K562 (cell line): ENCODE results near the gene CERS6. TPM values are rescaled to one million over a fixed set of nuclear protein-coding genes. Genes with fewer than 3 reads are reported as not detected.

Source experiments
- BHLHE40 ChIP-seq: IDR thresholded peaks from 2 replicates; pipeline ENCODE4 v1.6.1; 2011; ENCODE audit warnings: low read length, improper control_type of control experiment
- BRD4 ChIP-seq: fragments of 200-600 bp; sonication (generic); IDR thresholded peaks from 2 replicates; pipeline ENCODE4 v1.6.1; 2017; ENCODE audit warnings: inconsistent platforms
- CREB1 ChIP-seq, 2 experiments: sonication (generic) in 1 of 2; formaldehyde crosslinking in 1 of 2; IDR thresholded peaks; 2 replicates each; pipeline versions ENCODE4 v1.6.1 to v1.8.0; 2012 to 2022; ENCODE audit warnings: inconsistent platforms in 1 of 2, mild to moderate bottlenecking in 1 of 2, missing genetic modification reagents in 1 of 2, moderate library complexity in 1 of 2
- FOXP1 ChIP-seq: sonication (generic); formaldehyde crosslinking; IDR thresholded peaks from 2 replicates; pipeline ENCODE4 v1.8.0; 2022; ENCODE audit warnings: mild to moderate bottlenecking, missing genetic modification reagents
- HOXB6 ChIP-seq: fragments of 250-450 bp; sonication (Bioruptor Pico); IDR thresholded peaks from 2 replicates; pipeline ENCODE4 v1.5.1; 2022; ENCODE audit warnings: mild to moderate bottlenecking, borderline replicate concordance
- KAT8 ChIP-seq: fragments of 450-650 bp; IDR thresholded peaks from 2 replicates; pipeline ENCODE4 v1.6.1; 2016; ENCODE audit warnings: low read depth, mild to moderate bottlenecking
- MTA3 ChIP-seq: fragments of 450-650 bp; formaldehyde crosslinking; IDR thresholded peaks from 2 replicates; pipeline ENCODE4 v1.6.1; 2017; ENCODE audit warnings: mild to moderate bottlenecking, borderline replicate concordance
- NFRKB ChIP-seq: fragments of 450-650 bp; IDR thresholded peaks from 2 replicates; pipeline ENCODE4 v1.6.1; 2016; ENCODE audit warnings: low read depth
- PHTF2 ChIP-seq: fragments of 250-450 bp; sonication (Bioruptor Pico); IDR thresholded peaks from 2 replicates; pipeline ENCODE4 v1.5.0; 2021; ENCODE audit warnings: mild to moderate bottlenecking
- POLR2B ChIP-seq: fragments of 450-650 bp; IDR thresholded peaks from 2 replicates; pipeline ENCODE4 v1.6.1; 2018; ENCODE audit warnings: low read depth; ENCODE audit not compliant: partially characterized antibody
- RFX7 ChIP-seq: fragments of 250-450 bp; sonication (Bioruptor Pico); IDR thresholded peaks from 2 replicates; pipeline ENCODE4 v1.5.1; 2021; ENCODE audit warnings: mild to moderate bottlenecking
- SMARCC2 ChIP-seq: fragments of 450-650 bp; IDR thresholded peaks from 2 replicates; pipeline ENCODE4 v1.6.1; 2017; ENCODE audit warnings: antibody characterized with exemption, moderate library complexity, mild to moderate bottlenecking, low read depth
- XRCC3 ChIP-seq: fragments of 450-650 bp; IDR thresholded peaks from 2 replicates; pipeline ENCODE4 v1.6.1; 2017; ENCODE audit warnings: mild to moderate bottlenecking, moderate library complexity
- ZNF316 ChIP-seq: fragments of 450-650 bp; IDR thresholded peaks from 2 replicates; pipeline ENCODE4 v1.6.1; 2016
- ZNF77 ChIP-seq: fragments of 250-450 bp; sonication (Bioruptor Pico); IDR thresholded peaks from 2 replicates; pipeline ENCODE4 v1.5.0; 2020
- ZNF79 ChIP-seq: fragments of 250-450 bp; sonication (Bioruptor Pico); IDR thresholded peaks from 2 replicates; pipeline ENCODE4 v1.4.0; 2020; ENCODE audit warnings: low read depth, mild to moderate bottlenecking, moderate library complexity
- polyA plus RNA-seq, 8 experiments: library from polyadenylated mRNA; depleted of rRNA in 4 of 8; stranded (reverse) in 5 of 8; unstranded in 3 of 8; fragments of >200 nt; fragmentation: Nextera tagmentation in 2 of 8; fragmentation: Illumina TruSeq in 1 of 8; extraction: Ambion mirVana in 2 of 8; extraction: Trizol in 1 of 8; gene quantifications; 2 replicates each; pipeline versions ENCODE4 v1.2.1 to v1.2.3, GENCODE V29; 2011 to 2014; ENCODE audit warnings: inconsistent platforms in 1 of 8, missing spikeins in 1 of 8
- total RNA-seq, 7 experiments: library from RNA; depleted of rRNA in 6 of 7; stranded (reverse); fragments of >200 nt in 6 of 7; fragmentation: Illumina TruSeq in 2 of 7; extraction: Trizol in 2 of 7; gene quantifications; 2 replicates each; pipeline versions ENCODE4 v1.2.1 to v1.2.3, GENCODE V29; 2011 to 2021; ENCODE audit warnings: low replicate concordance in 1 of 7
- TF ChIP-seq, protein P1 (sequence below): fragments of 450-650 bp; formaldehyde crosslinking; IDR thresholded peaks from 2 replicates; pipeline ENCODE4 v1.4.0; 2020; ENCODE audit warnings: mild to moderate bottlenecking, moderate library complexity
- TF ChIP-seq, protein P2 (sequence below): fragments of 250-450 bp; sonication (Bioruptor Pico); IDR thresholded peaks from 2 replicates; pipeline ENCODE4 v1.5.0; 2020; ENCODE audit warnings: mild to moderate bottlenecking, borderline replicate concordance
- TF ChIP-seq, protein P3 (sequence below): fragments of 250-450 bp; sonication (Bioruptor Pico); IDR thresholded peaks from 2 replicates; pipeline ENCODE4 v1.4.0; 2020

CERS6 gene
- total and polyA plus RNA-seq, 9 of the 15 experiments (the other 6 are each of a cell fraction or from before 2014, with no cell fraction given), result 1.6 to 13.6 (median 11.4) TPM

DNA sequence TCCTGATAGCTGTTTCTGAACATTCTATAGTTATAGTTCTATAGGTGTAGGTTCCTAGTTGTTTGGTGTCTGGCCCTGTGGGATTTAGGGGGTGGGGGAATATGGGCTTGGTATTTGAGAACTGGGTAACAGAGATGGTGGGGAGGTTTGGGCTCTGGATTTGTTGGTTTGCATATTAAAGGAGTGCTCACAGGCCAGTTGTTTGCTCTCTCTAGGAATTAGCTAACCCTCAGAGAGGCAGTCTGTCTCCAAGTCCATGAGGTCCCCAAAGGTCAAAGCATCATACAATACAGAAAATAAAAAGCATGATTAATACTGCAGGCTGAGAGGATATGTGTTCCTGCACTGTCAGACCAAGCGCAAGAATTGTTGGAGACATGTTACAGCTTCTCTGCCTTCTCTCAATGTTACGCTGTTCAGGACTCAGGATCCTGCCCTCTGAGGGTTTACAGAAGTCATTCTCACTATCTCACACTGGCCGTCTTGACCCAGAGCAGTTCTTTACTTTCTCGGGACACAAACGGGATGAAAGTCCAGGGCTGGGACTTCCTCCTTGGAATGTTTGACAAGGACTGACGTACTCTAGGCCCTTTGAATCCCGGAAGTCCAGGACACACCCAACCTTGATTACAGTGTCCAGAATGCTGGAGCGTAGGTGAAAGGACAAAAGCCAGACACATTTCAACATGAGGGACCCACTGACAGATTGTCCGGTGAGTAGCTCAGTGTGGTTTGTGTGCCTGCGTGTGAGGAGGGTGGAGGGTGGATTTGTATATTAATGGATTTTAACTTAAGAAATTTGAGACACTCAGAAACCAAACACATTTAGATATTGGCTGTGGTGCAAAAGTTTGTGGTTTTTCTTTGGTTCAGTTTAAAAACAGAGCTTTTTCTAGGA, 346.1 kb downstream of the CERS6 start, which contains the start of gene NOSTRIN (continued):
- TF ChIP-seq POLR2B, result no peak
- no peak for TF ChIP-seq ZNF77
- TF ChIP-seq PHTF2 (CRISPR knock-in tag), result no peak
- TF ChIP-seq XRCC3, result no peak
- TF ChIP-seq, protein P1, sequence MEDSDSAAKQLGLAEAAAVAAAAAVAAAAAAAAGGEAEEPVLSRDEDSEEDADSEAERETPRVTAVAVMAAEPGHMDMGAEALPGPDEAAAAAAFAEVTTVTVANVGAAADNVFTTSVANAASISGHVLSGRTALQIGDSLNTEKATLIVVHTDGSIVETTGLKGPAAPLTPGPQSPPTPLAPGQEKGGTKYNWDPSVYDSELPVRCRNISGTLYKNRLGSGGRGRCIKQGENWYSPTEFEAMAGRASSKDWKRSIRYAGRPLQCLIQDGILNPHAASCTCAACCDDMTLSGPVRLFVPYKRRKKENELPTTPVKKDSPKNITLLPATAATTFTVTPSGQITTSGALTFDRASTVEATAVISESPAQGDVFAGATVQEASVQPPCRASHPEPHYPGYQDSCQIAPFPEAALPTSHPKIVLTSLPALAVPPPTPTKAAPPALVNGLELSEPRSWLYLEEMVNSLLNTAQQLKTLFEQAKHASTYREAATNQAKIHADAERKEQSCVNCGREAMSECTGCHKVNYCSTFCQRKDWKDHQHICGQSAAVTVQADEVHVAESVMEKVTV (CRISPR knock-in tag), result peak; percentile 45; the same call in 1 of the 2 replicates
- TF ChIP-seq NFRKB, result no peak
- no peak for TF ChIP-seq KAT8
- peak; percentile 16; the same call in 1 of the 2 replicates for TF ChIP-seq CREB1 (IDR thresholded peaks at IDR 0.05)
- TF ChIP-seq CREB1 (CRISPR knock-in tag; IDR thresholded peaks at IDR 0.05), result no peak
- TF ChIP-seq HOXB6 (CRISPR knock-in tag), result no peak
- no peak for TF ChIP-seq FOXP1 (CRISPR knock-in tag)
- peak; percentile 44; the same call in 1 of the 2 replicates for TF ChIP-seq ZNF316
- peak; percentile 13; the same call in 1 of the 2 replicates for TF ChIP-seq BRD4
- TF ChIP-seq, protein P2, sequence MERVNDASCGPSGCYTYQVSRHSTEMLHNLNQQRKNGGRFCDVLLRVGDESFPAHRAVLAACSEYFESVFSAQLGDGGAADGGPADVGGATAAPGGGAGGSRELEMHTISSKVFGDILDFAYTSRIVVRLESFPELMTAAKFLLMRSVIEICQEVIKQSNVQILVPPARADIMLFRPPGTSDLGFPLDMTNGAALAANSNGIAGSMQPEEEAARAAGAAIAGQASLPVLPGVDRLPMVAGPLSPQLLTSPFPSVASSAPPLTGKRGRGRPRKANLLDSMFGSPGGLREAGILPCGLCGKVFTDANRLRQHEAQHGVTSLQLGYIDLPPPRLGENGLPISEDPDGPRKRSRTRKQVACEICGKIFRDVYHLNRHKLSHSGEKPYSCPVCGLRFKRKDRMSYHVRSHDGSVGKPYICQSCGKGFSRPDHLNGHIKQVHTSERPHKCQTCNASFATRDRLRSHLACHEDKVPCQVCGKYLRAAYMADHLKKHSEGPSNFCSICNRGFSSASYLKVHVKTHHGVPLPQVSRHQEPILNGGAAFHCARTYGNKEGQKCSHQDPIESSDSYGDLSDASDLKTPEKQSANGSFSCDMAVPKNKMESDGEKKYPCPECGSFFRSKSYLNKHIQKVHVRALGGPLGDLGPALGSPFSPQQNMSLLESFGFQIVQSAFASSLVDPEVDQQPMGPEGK (CRISPR knock-in tag), result no peak
- peak; percentile 28; the same call in 1 of the 2 replicates for TF ChIP-seq BHLHE40
- no peak for TF ChIP-seq RFX7 (CRISPR knock-in tag)
- 0 out of 2 replicates have a peak, but pooled peaks have one; percentile 45 for TF ChIP-seq ZNF79
- TF ChIP-seq SMARCC2, result peak; percentile 31; the same call in 1 of the 2 replicates
- TF ChIP-seq MTA3, result peak; percentile 71; the same call in 1 of the 2 replicates
- TF ChIP-seq, protein P3, sequence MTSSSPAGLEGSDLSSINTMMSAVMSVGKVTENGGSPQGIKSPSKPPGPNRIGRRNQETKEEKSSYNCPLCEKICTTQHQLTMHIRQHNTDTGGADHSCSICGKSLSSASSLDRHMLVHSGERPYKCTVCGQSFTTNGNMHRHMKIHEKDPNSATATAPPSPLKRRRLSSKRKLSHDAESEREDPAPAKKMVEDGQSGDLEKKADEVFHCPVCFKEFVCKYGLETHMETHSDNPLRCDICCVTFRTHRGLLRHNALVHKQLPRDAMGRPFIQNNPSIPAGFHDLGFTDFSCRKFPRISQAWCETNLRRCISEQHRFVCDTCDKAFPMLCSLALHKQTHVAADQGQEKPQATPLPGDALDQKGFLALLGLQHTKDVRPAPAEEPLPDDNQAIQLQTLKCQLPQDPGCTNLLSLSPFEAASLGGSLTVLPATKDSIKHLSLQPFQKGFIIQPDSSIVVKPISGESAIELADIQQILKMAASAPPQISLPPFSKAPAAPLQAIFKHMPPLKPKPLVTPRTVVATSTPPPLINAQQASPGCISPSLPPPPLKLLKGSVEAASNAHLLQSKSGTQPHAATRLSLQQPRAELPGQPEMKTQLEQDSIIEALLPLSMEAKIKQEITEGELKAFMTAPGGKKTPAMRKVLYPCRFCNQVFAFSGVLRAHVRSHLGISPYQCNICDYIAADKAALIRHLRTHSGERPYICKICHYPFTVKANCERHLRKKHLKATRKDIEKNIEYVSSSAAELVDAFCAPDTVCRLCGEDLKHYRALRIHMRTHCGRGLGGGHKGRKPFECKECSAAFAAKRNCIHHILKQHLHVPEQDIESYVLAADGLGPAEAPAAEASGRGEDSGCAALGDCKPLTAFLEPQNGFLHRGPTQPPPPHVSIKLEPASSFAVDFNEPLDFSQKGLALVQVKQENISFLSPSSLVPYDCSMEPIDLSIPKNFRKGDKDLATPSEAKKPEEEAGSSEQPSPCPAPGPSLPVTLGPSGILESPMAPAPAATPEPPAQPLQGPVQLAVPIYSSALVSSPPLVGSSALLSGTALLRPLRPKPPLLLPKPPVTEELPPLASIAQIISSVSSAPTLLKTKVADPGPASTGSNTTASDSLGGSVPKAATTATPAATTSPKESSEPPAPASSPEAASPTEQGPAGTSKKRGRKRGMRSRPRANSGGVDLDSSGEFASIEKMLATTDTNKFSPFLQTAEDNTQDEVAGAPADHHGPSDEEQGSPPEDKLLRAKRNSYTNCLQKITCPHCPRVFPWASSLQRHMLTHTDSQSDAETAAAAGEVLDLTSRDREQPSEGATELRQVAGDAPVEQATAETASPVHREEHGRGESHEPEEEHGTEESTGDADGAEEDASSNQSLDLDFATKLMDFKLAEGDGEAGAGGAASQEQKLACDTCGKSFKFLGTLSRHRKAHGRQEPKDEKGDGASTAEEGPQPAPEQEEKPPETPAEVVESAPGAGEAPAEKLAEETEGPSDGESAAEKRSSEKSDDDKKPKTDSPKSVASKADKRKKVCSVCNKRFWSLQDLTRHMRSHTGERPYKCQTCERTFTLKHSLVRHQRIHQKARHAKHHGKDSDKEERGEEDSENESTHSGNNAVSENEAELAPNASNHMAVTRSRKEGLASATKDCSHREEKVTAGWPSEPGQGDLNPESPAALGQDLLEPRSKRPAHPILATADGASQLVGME, result peak; percentile 15; the same call in 1 of the 2 replicates
